Measurements from ENCODE around the gene GABARAP. TPM values are rescaled to one million over a fixed set of nuclear protein-coding genes. Genes with fewer than 3 reads are reported as not detected.
A peak's percentile ranks its signal among the peaks of the same experiment; 100 is the strongest.

Gene GABARAP
- total RNA-seq, 4 donors from 2014 or later, result 446 to 840 (median 533) TPM

GRCh38 chr17:7260151-7260550 is 17.9 kb upstream of the GABARAP start:
- H3K4me3 ChIP-seq, result peak overlapping the region; percentile 52
- DNase-seq (ENCODE audit: low spot score in 2 of 2), result no peak
- H3K9me3 ChIP-seq, result no peaks in the 10 kb centered on the region
- TF ChIP-seq CTCF (IDR thresholded peaks at IDR 0.05), result no peak
- TF ChIP-seq POLR2A (IDR thresholded peaks at IDR 0.05), result no peak
- no peak for TF ChIP-seq POLR2AphosphoS5 (IDR thresholded peaks at IDR 0.05)
- no peak for TF ChIP-seq EP300 (IDR thresholded peaks at IDR 0.05)
- peaks cover 41% of the 10 kb centered on the region for H3K36me3 ChIP-seq
- H3K27me3 ChIP-seq, result peaks cover 35% of the 10 kb centered on the region
- 50% methylated on average over 1 of the region's 4 CpGs for WGBS
- peaks cover 47% of the 10 kb centered on the region for H3K4me1 ChIP-seq
- no peak overlapping the region for H3K27ac ChIP-seq

- Histone ChIP-seq H3K27me3 (peaks cover 35% of the 10 kb centered on the region), H3K9me3 (no peaks in the 10 kb centered on the region), H3K4me1 (peaks cover 47% of the 10 kb centered on the region), H3K4me3 (no peak overlapping the region), H3K36me3 (peaks cover 47% of the 10 kb centered on the region), H3K27ac (no peak overlapping the region)
- 92% methylated on average over 6 of the region's 6 CpGs for WGBS
- no peak for DNase-seq (ENCODE audit: low spot score in 2 of 2)
- TF ChIP-seq CTCF (IDR thresholded peaks at IDR 0.05) (no peak), POLR2AphosphoS5 (IDR thresholded peaks at IDR 0.05) (no peak), POLR2A (IDR thresholded peaks at IDR 0.05) (no peak)
Measured at GRCh38 chr17:7259555-7259889, 17.3 kb upstream of the GABARAP start.

- no peak overlapping the region for H3K4me3 ChIP-seq
- H3K4me1 ChIP-seq, result peaks cover 47% of the 10 kb centered on the region
- no peaks in the 10 kb centered on the region for H3K9me3 ChIP-seq
- no peak for TF ChIP-seq CTCF (IDR thresholded peaks at IDR 0.05)
- TF ChIP-seq POLR2AphosphoS5 (IDR thresholded peaks at IDR 0.05), result no peak
- TF ChIP-seq POLR2A (IDR thresholded peaks at IDR 0.05), result no peak
- TF ChIP-seq EP300 (IDR thresholded peaks at IDR 0.05), result no peak
- no peak for DNase-seq (ENCODE audit: low spot score in 2 of 2)
- H3K36me3 ChIP-seq, result peaks cover 53% of the 10 kb centered on the region
- no peak overlapping the region for H3K27ac ChIP-seq
- 64% methylated on average over 7 of the region's 7 CpGs for WGBS
- peaks cover 35% of the 10 kb centered on the region for H3K27me3 ChIP-seq
Measured at GRCh38 chr17:7258731-7259554, 16.7 kb upstream of the GABARAP start.

- peaks cover 15% of the 10 kb centered on the region for H3K27me3 ChIP-seq
- TF ChIP-seq CTCF (IDR thresholded peaks at IDR 0.05) (no peak), POLR2AphosphoS5 (IDR thresholded peaks at IDR 0.05) (no peak), EP300 (IDR thresholded peaks at IDR 0.05) (no peak), POLR2A (IDR thresholded peaks at IDR 0.05) (no peak)
- H3K4me1 ChIP-seq, result peaks cover 39% of the 10 kb centered on the region
- no peak overlapping the region for H3K4me3 ChIP-seq
- 91% methylated on average over 8 of the region's 8 CpGs for WGBS
- H3K27ac ChIP-seq, result no peak overlapping the region
- DNase-seq (ENCODE audit: low spot score in 2 of 2), result no peak
- H3K36me3 ChIP-seq, result peaks cover 53% of the 10 kb centered on the region
- H3K9me3 ChIP-seq, result no peaks in the 10 kb centered on the region
Measured at GRCh38 chr17:7256766-7257456, 14.7 kb upstream of the GABARAP start.

- TF ChIP-seq CTCF (IDR thresholded peaks at IDR 0.05) (no peak), EP300 (IDR thresholded peaks at IDR 0.05) (no peak), POLR2A (IDR thresholded peaks at IDR 0.05) (no peak), POLR2AphosphoS5 (IDR thresholded peaks at IDR 0.05) (no peak)
Measured at GRCh38 chr17:7254511-7254910, 12.3 kb upstream of the GABARAP start.

More at GRCh38 chr17:7254511-7254910, 12.3 kb upstream of the GABARAP start:
- DNase-seq (ENCODE audit: low spot score in 2 of 2), result no peak
- peaks cover 35% of the 10 kb centered on the region for H3K4me1 ChIP-seq
- H3K9me3 ChIP-seq, result no peaks in the 10 kb centered on the region
- 88% methylated on average over 4 of the region's 4 CpGs for WGBS
- H3K36me3 ChIP-seq, result peaks cover 51% of the 10 kb centered on the region
- no peaks in the 10 kb centered on the region for H3K27me3 ChIP-seq
- H3K4me3 ChIP-seq, result no peak overlapping the region
- H3K27ac ChIP-seq, result no peak overlapping the region
